ENCODE results near the gene EIF5. TPM values are rescaled to one million over a fixed set of nuclear protein-coding genes. Genes with fewer than 3 reads are reported as not detected.

The EIF5 gene
- total RNA-seq, 1 donor from 2014 or later, result 274 TPM

- Mint-ChIP-seq H3K27me3 (peaks cover 7% of the 10 kb centered on the region), H3K27ac (no peak overlapping the region), H3K9me3 (no peaks in the 10 kb centered on the region), H3K4me1 (no peaks in the 10 kb centered on the region), H3K36me3 (ENCODE audit: low read depth) (no peaks in the 10 kb centered on the region), H3K4me3 (no peak overlapping the region)
- no peak for ATAC-seq (ENCODE audit: low read depth)
- CTCF ChIA-PET, result no interaction called here
- POLR2A ChIA-PET, result no interaction called here
- DNase-seq, result no peak
- intact Hi-C loops (cut with micrococcal nuclease), result no loop called here
- no peak for TF ChIP-seq CTCF (IDR thresholded peaks at IDR 0.05)
Measured at GRCh38 chr14:103298620-103299019, 35.4 kb upstream of the EIF5 start.

- DNase-seq (no peak), ATAC-seq (ENCODE audit: low read depth) (no peak)
- Mint-ChIP-seq H3K4me3 (no peak overlapping the region), H3K27me3 (peaks cover 4% of the 10 kb centered on the region), H3K27ac (no peak overlapping the region), H3K4me1 (no peaks in the 10 kb centered on the region), H3K36me3 (ENCODE audit: low read depth) (no peaks in the 10 kb centered on the region), H3K9me3 (peaks cover 3% of the 10 kb centered on the region)
- TF ChIP-seq CTCF (IDR thresholded peaks at IDR 0.05), result no peak
- CTCF ChIA-PET, result no interaction called here
- POLR2A ChIA-PET, result no interaction called here
- intact Hi-C loops (cut with micrococcal nuclease), result no loop called here
Measured at GRCh38 chr14:103301512-103302354, 32.3 kb upstream of the EIF5 start.

- no peak for ATAC-seq (ENCODE audit: low read depth)
- intact Hi-C loops (cut with micrococcal nuclease), result no loop called here
- Mint-ChIP-seq H3K27ac (no peak overlapping the region), H3K4me1 (no peaks in the 10 kb centered on the region), H3K9me3 (peaks cover 3% of the 10 kb centered on the region), H3K36me3 (ENCODE audit: low read depth) (no peaks in the 10 kb centered on the region), H3K27me3 (peaks cover 3% of the 10 kb centered on the region), H3K4me3 (no peak overlapping the region)
- no peak for TF ChIP-seq CTCF (IDR thresholded peaks at IDR 0.05)
- DNase-seq, result no peak
- CTCF ChIA-PET, result no interaction called here
- POLR2A ChIA-PET, result no interaction called here
Measured at GRCh38 chr14:103302966-103303365, 31.1 kb upstream of the EIF5 start.

- POLR2A ChIA-PET, result no interaction called here
- H3K4me1 Mint-ChIP-seq, result no peaks in the 10 kb centered on the region
- ATAC-seq (ENCODE audit: low read depth) (no peak), DNase-seq (no peak)
- H3K4me3 Mint-ChIP-seq, result no peak overlapping the region
- no peak overlapping the region for H3K27ac Mint-ChIP-seq
- H3K9me3 Mint-ChIP-seq, result peaks cover 3% of the 10 kb centered on the region
- H3K36me3 Mint-ChIP-seq (ENCODE audit: low read depth), result no peaks in the 10 kb centered on the region
- CTCF ChIA-PET, result no interaction called here
- no peak for TF ChIP-seq CTCF (IDR thresholded peaks at IDR 0.05)
- intact Hi-C loops (cut with micrococcal nuclease), result no loop called here
- H3K27me3 Mint-ChIP-seq, result peaks cover 3% of the 10 kb centered on the region
Measured at GRCh38 chr14:103304706-103305105, 29.3 kb upstream of the EIF5 start.

GRCh38 chr14:103308717-103309616 lies 25.1 kb upstream of the EIF5 start:
- Mint-ChIP-seq H3K27ac (no peak overlapping the region), H3K36me3 (ENCODE audit: low read depth) (no peaks in the 10 kb centered on the region), H3K4me3 (no peak overlapping the region), H3K4me1 (no peaks in the 10 kb centered on the region), H3K9me3 (peaks cover 3% of the 10 kb centered on the region), H3K27me3 (peaks cover 2% of the 10 kb centered on the region)
- ATAC-seq (ENCODE audit: low read depth), result no peak
- intact Hi-C loops (cut with micrococcal nuclease), result no loop called here
- CTCF ChIA-PET, result interaction anchor here (1.0 kb wide), 1 partner anchor 18 kb away, joined by 3 read pairs; no protein-coding TSS in a partner anchor
- no peak for DNase-seq
- TF ChIP-seq CTCF (IDR thresholded peaks at IDR 0.05), result no peak
- POLR2A ChIA-PET, result no interaction called here
